K562 (cell line): Measurements from ENCODE around the gene METTL23.

Experiments
- CTCF ChIP-seq, 3 experiments: IDR thresholded peaks in 2 of 3; conservative IDR thresholded peaks in 1 of 3; 2 replicates each; pipeline ENCODE4 v1.5.1; 2011 to 2012; ENCODE audit warnings: low read length in 3 of 3, mild to moderate bottlenecking in 3 of 3, control low read depth in 2 of 3, improper control_type of control experiment in 1 of 3, inconsistent platforms in 1 of 3, low read depth in 1 of 3, mixed read lengths in 1 of 3, moderate library complexity in 1 of 3; ENCODE audit not compliant: insufficient read depth in 2 of 3
- ELK1 ChIP-seq: sonication (generic); formaldehyde crosslinking; IDR thresholded peaks from 2 replicates; pipeline ENCODE4 v1.8.1; 2022; ENCODE audit warnings: missing genetic modification reagents
- FOS ChIP-seq: IDR thresholded peaks from 3 replicates; pipeline ENCODE4 v1.6.1; 2011; ENCODE audit not compliant: insufficient read length; ENCODE audit errors: extremely low read depth
- FOSL1 ChIP-seq: fragments of 200-800 bp; sonication (Bioruptor generic); conservative IDR thresholded peaks from 2 replicates; pipeline ENCODE4 v1.6.1; 2016; ENCODE audit warnings: missing genetic modification characterization, missing compliant biosample characterization
- KLF13 ChIP-seq: fragments of 450-650 bp; IDR thresholded peaks from 2 replicates; pipeline ENCODE4 v1.6.1; 2016; ENCODE audit warnings: missing genetic modification characterization, low read depth, mild to moderate bottlenecking, missing compliant biosample characterization, moderate library complexity, borderline replicate concordance
- POLR2AphosphoS5 ChIP-seq: IDR thresholded peaks from 2 replicates; pipeline ENCODE4 v1.6.1; 2011; ENCODE audit warnings: mild to moderate bottlenecking, low read depth, low read length, moderate library complexity; ENCODE audit not compliant: control insufficient read depth, insufficient read depth
- POLR2G ChIP-seq: fragments of 200-400 bp; formaldehyde crosslinking; IDR thresholded peaks from 2 replicates; pipeline ENCODE4 v1.6.1; 2017; ENCODE audit warnings: low read depth, mild to moderate bottlenecking, antibody characterized with exemption, low read length, moderate library complexity
- POLR3A ChIP-seq: IDR thresholded peaks from 2 replicates; pipeline ENCODE4 v1.6.1; 2011; ENCODE audit warnings: borderline replicate concordance, mild to moderate bottlenecking, moderate library complexity; ENCODE audit not compliant: insufficient read length, insufficient read depth; ENCODE audit errors: extremely low read depth
- SLC30A9 ChIP-seq: fragments of 250-450 bp; sonication (Bioruptor Pico); IDR thresholded peaks from 2 replicates; pipeline ENCODE4 v1.8.0; 2022; ENCODE audit warnings: mild to moderate bottlenecking, moderate library complexity
- ZNF384 ChIP-seq: IDR thresholded peaks from 2 replicates; pipeline ENCODE4 v1.6.1; 2012; ENCODE audit warnings: low read depth, low read length, improper control_type of control experiment

DNA sequence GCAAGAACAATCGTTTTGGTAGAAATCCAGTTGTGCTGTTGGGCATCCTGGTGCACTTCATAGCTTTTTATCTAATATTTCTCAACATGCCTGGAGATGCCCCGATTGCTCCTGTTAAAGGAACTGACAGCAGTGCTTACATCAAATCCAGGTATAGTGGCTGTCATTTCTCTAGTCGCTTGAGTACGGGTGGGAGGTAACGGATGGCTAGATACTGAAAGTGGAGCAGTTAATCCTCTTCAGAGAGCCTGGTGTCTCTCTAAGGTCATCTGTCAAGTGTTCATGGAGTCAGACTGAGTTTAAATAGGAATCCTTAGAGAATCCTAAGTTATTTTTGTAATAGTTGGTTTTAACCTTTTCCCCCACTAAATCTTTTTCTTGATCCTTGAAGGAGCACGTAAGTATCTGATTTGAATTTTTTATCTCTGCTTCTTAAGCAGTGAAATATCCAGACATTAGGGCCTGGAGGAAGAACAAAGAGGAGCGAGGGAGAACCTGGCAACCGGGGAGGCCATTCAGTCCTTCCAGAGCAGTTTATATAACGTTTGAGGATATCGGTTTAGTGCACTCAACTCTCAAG, 48.5 kb downstream of the METTL23 start:
- TF ChIP-seq POLR2G (no peak), SLC30A9 (CRISPR knock-in tag) (no peak), ELK1 (CRISPR knock-in tag) (no peak), KLF13 (tag) (no peak), POLR3A (no peak), CTCF (IDR thresholded peaks at IDR 0.05 in 2 of 3, conservative IDR thresholded peaks at IDR 0.05 in 1 of 3; ENCODE audit: insufficient read depth in 2 of 3, low read depth in 1 of 3, low read length in 3 of 3) (no peak), ZNF384 (no peak), FOS (no peak), FOSL1 (no peak), POLR2AphosphoS5 (no peak)
